Measurements from ENCODE around the gene PC. TPM values are rescaled to one million over a fixed set of nuclear protein-coding genes. Genes with fewer than 3 reads are reported as not detected.

Gene PC
- total RNA-seq, 4 donors from 2014 or later, result 91.0 to 240 (median 134) TPM

- TF ChIP-seq CTCF (IDR thresholded peaks at IDR 0.05), result no peak
- ATAC-seq (ENCODE audit: low FRiP score) (no peak), DNase-seq (ENCODE audit: low spot score) (no peak)
Measured at GRCh38 chr11:66860449-66860831, 97.7 kb downstream of the PC start.

- no peak for ATAC-seq (ENCODE audit: low FRiP score)
- DNase-seq (ENCODE audit: low spot score), result no peak
- TF ChIP-seq CTCF (IDR thresholded peaks at IDR 0.05), result no peak
Measured at GRCh38 chr11:66859686-66860448, 98.3 kb downstream of the PC start.

GRCh38 chr11:66858939-66859685 is 99.1 kb downstream of the PC start:
- DNase-seq (ENCODE audit: low spot score), result no peak
- TF ChIP-seq CTCF (IDR thresholded peaks at IDR 0.05), result no peak
- no peak for ATAC-seq (ENCODE audit: low FRiP score)

- DNase-seq (ENCODE audit: low spot score), result no peak
- no peak for TF ChIP-seq CTCF (IDR thresholded peaks at IDR 0.05)
- ATAC-seq (ENCODE audit: low FRiP score), result no peak
Measured at GRCh38 chr11:66858186-66858938, 99.8 kb downstream of the PC start.

GRCh38 chr11:66857927-66858185 is 100.3 kb downstream of the PC start:
- no peak for ATAC-seq (ENCODE audit: low FRiP score)
- TF ChIP-seq CTCF (IDR thresholded peaks at IDR 0.05), result no peak
- no peak for DNase-seq (ENCODE audit: low spot score)

GRCh38 chr11:66857234-66857926 is 100.8 kb downstream of the PC start:
- DNase-seq (ENCODE audit: low spot score) (no peak), ATAC-seq (ENCODE audit: low FRiP score) (no peak)
- TF ChIP-seq CTCF (IDR thresholded peaks at IDR 0.05), result no peak
